ENCODE data around the gene E2F4. TPM values are rescaled to one million over a fixed set of nuclear protein-coding genes. Genes with fewer than 3 reads are reported as not detected.

Gene E2F4
- total and polyA plus RNA-seq, 2 of the 13 experiments (the other 11 are each of a cell fraction or from before 2014, with no cell fraction given): 84.8 to 91.2 TPM

DNA sequence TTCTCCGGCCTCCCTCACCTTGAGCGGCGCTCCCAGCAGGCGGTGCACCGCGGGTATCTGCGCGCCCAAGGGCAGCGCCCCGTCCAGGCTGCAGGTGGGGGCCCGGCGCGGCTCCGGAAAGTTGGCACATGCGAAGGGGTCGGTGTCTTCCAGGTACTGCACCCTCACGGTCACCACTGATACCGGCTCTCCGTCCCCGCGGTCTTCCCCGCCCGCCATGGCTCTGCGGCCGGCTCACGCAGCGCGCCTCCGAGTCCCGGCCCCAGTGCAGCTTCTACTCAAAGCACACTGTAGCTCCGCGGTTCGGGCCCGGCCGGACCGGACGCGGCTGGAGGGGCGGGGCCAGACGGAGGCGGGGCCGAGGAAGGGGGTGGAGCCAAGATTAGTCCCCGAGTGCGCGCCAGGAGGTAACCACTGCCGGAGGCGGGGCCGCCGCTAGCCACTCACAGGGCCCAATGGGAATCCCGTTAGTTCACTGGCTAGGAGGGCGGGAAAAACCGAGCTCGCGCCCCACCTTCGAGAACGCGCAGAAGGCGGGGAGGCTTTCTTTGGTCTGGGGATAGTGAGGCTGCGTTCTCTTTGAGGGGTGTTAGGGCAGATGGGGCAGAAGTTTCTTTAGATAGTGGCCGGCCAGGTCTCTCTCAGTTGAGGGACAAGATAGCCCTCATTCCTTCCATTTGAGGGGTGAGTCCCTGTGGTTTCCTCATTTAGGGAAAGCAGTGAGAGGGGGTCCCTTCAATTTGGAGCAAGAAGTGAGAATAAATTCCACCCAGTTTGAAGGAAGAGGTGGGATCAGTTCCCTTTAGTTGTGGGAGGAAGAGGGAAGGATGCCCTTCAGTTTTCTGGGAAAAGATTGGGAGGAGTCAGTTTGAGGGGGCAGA is 55.5 kb downstream of the E2F4 start, which contains the start of gene FHOD1 (continued):
- TF ChIP-seq ZNF878 (CRISPR knock-in tag; IDR thresholded peaks at IDR 0.05) (0 out of 2 replicates have a peak, but pooled peaks have one; percentile 58), ZNF720 (CRISPR knock-in tag; IDR thresholded peaks at IDR 0.05) (no peak), MTA3 (CRISPR knock-in tag; IDR thresholded peaks at IDR 0.05) (no peak), ZNF563 (CRISPR knock-in tag; IDR thresholded peaks at IDR 0.05) (peak; percentile 81; the same call in 1 of the 2 replicates), CENPT (CRISPR knock-in tag; IDR thresholded peaks at IDR 0.05; ENCODE audit: low read depth) (0 out of 2 replicates have a peak, but pooled peaks have one; percentile 27), ZMYM4 (CRISPR knock-in tag; IDR thresholded peaks at IDR 0.05) (no peak), ZNF83 (CRISPR knock-in tag; IDR thresholded peaks at IDR 0.05; ENCODE audit: borderline replicate concordance) (0 out of 2 replicates have a peak, but pooled peaks have one; percentile 9), ZNF883 (CRISPR knock-in tag; IDR thresholded peaks at IDR 0.05; ENCODE audit: not compliant biosample characterization) (peak; percentile 76), ZMYM3 (CRISPR knock-in tag; IDR thresholded peaks at IDR 0.05) (no peak)
- TF ChIP-seq, protein P1, sequence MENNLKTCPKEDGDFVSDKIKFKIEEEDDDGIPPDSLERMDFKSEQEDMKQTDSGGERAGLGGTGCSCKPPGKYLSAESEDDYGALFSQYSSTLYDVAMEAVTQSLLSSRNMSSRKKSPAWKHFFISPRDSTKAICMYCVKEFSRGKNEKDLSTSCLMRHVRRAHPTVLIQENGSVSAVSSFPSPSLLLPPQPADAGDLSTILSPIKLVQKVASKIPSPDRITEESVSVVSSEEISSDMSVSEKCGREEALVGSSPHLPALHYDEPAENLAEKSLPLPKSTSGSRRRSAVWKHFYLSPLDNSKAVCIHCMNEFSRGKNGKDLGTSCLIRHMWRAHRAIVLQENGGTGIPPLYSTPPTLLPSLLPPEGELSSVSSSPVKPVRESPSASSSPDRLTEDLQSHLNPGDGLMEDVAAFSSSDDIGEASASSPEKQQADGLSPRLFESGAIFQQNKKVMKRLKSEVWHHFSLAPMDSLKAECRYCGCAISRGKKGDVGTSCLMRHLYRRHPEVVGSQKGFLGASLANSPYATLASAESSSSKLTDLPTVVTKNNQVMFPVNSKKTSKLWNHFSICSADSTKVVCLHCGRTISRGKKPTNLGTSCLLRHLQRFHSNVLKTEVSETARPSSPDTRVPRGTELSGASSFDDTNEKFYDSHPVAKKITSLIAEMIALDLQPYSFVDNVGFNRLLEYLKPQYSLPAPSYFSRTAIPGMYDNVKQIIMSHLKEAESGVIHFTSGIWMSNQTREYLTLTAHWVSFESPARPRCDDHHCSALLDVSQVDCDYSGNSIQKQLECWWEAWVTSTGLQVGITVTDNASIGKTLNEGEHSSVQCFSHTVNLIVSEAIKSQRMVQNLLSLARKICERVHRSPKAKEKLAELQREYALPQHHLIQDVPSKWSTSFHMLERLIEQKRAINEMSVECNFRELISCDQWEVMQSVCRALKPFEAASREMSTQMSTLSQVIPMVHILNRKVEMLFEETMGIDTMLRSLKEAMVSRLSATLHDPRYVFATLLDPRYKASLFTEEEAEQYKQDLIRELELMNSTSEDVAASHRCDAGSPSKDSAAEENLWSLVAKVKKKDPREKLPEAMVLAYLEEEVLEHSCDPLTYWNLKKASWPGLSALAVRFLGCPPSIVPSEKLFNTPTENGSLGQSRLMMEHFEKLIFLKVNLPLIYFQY (CRISPR knock-in tag; IDR thresholded peaks at IDR 0.05; ENCODE audit: borderline replicate concordance): peak; percentile 97
- TF ChIP-seq, protein P2, sequence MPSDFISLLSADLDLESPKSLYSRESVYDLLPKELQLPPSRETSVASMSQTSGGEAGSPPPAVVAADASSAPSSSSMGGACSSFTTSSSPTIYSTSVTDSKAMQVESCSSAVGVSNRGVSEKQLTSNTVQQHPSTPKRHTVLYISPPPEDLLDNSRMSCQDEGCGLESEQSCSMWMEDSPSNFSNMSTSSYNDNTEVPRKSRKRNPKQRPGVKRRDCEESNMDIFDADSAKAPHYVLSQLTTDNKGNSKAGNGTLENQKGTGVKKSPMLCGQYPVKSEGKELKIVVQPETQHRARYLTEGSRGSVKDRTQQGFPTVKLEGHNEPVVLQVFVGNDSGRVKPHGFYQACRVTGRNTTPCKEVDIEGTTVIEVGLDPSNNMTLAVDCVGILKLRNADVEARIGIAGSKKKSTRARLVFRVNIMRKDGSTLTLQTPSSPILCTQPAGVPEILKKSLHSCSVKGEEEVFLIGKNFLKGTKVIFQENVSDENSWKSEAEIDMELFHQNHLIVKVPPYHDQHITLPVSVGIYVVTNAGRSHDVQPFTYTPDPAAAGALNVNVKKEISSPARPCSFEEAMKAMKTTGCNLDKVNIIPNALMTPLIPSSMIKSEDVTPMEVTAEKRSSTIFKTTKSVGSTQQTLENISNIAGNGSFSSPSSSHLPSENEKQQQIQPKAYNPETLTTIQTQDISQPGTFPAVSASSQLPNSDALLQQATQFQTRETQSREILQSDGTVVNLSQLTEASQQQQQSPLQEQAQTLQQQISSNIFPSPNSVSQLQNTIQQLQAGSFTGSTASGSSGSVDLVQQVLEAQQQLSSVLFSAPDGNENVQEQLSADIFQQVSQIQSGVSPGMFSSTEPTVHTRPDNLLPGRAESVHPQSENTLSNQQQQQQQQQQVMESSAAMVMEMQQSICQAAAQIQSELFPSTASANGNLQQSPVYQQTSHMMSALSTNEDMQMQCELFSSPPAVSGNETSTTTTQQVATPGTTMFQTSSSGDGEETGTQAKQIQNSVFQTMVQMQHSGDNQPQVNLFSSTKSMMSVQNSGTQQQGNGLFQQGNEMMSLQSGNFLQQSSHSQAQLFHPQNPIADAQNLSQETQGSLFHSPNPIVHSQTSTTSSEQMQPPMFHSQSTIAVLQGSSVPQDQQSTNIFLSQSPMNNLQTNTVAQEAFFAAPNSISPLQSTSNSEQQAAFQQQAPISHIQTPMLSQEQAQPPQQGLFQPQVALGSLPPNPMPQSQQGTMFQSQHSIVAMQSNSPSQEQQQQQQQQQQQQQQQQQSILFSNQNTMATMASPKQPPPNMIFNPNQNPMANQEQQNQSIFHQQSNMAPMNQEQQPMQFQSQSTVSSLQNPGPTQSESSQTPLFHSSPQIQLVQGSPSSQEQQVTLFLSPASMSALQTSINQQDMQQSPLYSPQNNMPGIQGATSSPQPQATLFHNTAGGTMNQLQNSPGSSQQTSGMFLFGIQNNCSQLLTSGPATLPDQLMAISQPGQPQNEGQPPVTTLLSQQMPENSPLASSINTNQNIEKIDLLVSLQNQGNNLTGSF (CRISPR knock-in tag; IDR thresholded peaks at IDR 0.05): no peak
- TF ChIP-seq, protein P3, sequence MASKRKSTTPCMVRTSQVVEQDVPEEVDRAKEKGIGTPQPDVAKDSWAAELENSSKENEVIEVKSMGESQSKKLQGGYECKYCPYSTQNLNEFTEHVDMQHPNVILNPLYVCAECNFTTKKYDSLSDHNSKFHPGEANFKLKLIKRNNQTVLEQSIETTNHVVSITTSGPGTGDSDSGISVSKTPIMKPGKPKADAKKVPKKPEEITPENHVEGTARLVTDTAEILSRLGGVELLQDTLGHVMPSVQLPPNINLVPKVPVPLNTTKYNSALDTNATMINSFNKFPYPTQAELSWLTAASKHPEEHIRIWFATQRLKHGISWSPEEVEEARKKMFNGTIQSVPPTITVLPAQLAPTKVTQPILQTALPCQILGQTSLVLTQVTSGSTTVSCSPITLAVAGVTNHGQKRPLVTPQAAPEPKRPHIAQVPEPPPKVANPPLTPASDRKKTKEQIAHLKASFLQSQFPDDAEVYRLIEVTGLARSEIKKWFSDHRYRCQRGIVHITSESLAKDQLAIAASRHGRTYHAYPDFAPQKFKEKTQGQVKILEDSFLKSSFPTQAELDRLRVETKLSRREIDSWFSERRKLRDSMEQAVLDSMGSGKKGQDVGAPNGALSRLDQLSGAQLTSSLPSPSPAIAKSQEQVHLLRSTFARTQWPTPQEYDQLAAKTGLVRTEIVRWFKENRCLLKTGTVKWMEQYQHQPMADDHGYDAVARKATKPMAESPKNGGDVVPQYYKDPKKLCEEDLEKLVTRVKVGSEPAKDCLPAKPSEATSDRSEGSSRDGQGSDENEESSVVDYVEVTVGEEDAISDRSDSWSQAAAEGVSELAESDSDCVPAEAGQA (IDR thresholded peaks at IDR 0.05; ENCODE audit: low read depth): 0 out of 2 replicates have a peak, but pooled peaks have one; percentile 28
- TF ChIP-seq, protein P3 (CRISPR knock-in tag; IDR thresholded peaks at IDR 0.05; ENCODE audit: borderline replicate concordance): no peak
